NCI-H1930 (cell line): Measurements from ENCODE around the gene CTAGE4.
"Not testable (repeated sequence)": the region's sequence is repeated elsewhere in the genome, so short reads cannot be mapped to it uniquely, and the experiment has no call there.

Experiments
- DNase-seq, 2 experiments: peaks; one replicate each; lab custom pipeline; 2025; lab: John Stamatoyannopoulos, UW

CTAGE4 gene, protein sequence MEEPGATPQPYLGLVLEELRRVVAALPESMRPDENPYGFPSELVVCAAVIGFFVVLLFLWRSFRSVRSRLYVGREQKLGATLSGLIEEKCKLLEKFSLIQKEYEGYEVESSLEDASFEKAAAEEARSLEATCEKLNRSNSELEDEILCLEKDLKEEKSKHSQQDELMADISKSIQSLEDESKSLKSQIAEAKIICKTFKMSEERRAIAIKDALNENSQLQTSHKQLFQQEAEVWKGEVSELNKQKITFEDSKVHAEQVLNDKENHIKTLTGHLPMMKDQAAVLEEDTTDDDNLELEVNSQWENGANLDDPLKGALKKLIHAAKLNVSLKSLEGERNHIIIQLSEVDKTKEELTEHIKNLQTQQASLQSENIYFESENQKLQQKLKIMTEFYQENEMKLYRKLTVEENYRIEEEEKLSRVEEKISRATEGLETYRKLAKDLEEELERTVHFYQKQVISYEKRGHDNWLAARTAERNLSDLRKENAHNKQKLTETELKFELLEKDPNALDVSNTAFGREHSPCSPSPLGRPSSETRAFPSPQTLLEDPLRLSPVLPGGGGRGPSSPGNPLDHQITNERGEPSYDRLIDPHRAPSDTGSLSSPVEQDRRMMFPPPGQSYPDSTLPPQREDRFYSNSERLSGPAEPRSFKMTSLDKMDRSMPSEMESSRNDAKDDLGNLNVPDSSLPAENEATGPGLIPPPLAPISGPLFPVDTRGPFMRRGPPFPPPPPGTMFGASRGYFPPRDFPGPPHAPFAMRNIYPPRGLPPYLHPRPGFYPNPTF

DNA sequence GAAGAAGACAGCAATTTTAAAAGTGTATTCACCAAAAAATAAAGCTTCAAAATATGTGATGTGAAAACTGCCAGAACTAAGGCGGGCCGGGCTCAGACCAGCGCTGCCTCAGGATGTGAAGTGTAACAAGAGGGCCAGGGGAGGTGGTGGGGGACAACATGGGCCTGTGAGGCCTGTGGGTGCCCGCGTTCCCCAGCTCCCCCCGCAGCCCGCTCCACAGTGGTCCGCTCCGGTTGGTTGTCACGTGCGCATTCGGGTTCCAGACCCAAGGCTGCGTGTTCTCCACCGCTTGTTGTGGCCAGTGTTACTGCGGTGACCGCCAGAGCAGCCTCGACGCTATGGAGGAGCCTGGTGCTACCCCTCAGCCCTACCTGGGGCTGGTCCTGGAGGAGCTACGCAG, at the start of gene CTAGE4:
Gene CTAGE4, plus strand, starts transcription at position 301 of the 400 bp plus-strand sequence. Its CDS starts 38 bp downstream, at position 339.
- not testable (repeated sequence) for DNase-seq

DNA sequence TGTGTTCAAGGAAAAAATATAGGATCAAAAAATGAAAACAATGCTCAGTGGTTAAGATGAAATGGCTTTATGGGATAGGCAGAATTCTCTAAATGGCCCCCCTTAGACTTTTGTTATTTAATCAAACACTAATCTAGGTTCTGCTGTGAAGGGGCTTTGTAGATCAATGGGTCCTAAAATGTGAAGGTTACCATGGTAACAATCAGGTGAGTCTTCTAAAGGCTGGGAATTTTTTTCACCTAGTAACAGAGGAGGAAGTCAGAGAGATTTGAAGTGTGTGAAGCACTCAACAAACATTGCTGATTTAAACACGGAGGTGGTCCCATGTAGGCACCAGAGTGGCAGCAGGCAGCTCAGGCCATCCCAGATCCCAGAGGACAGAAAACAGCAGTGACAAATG, 49.1 kb upstream of the CTAGE4 start:
- no peak for DNase-seq

DNA sequence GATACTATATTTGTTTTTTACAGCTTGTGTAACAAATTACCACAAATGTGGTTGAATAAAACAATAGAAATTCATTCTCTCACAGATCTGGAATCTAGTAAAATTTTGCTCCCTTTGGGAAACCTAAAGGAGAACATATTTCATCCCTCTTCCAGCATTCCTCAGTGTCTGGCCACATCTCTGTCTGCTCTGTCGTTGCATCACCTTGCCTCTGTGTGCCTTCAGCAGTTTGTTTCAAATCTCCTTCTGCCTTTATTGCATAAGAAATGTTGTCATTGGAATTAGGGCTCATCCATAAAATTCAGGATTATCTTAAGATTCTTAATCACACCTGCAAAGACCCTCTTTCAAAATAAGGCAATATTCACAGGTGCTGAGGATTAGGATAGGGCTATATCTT, 45.8 kb upstream of the CTAGE4 start:
- DNase-seq: no peak

DNA sequence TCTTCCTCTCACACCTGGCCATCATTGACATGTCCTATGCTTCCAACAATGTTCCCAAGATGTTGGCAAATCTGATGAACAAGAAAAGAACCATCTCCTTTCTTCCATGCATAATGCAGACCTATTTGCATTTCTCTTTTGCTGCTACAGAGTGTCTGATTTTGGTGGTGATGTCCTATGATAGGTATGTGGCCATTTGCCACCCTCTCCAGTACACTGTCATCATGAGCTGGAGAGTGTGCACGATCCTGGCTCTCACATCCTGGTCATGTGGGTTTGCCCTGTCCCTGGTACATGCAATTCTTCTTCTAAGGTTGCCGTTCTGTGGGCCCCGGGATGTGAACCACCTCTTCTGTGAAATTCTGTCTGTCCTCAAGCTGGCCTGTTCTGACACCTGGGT, 41.1 kb upstream of the CTAGE4 start:
- no peak for DNase-seq

DNA sequence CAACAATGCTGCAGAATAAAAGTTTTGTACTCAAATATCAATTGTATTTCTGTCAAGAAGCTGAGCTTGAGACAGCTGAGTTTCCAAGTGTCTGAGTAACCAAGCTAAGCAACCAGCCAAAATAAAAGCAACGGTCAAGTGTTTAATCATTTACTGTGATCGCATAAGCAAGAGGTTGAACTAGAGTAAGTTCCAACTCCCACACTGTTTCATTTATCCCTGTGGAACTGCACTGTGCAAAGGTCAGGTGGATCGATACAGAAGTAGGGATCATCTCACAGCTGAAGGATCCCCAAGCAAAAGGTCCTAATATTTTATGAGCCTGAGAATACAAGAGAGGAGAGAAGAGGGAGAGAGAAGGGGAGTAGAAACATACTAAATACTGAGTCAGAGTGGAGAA, 38.8 kb upstream of the CTAGE4 start:
- DNase-seq: no peak

DNA sequence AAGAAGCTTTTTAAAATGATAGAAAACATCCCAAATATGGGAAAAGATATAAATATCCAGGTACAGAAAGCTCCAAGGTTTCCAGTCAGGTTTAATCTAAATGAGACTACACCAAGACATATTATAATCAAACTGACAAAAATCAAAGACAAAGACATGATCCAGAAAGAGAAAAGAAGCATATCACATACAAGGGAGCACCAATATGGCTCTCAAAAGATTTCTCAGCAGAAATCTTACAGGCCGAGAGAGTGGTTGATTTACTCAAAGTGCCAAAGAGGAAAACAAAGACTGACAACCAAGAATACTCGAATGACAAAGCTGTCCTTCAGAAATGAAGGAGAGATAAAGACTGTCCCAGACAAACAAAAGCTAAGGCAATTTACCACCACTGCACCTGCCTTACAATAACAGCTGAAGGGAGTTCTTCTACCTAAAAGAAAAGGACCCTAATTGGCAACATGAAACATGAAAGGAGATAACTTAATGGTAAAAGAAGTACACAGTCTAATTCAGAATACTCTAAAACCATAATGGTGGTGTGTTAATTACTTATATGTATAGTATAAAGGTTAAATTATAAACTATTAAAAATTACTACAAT, 34.9 kb upstream of the CTAGE4 start:
- no peak for DNase-seq

DNA sequence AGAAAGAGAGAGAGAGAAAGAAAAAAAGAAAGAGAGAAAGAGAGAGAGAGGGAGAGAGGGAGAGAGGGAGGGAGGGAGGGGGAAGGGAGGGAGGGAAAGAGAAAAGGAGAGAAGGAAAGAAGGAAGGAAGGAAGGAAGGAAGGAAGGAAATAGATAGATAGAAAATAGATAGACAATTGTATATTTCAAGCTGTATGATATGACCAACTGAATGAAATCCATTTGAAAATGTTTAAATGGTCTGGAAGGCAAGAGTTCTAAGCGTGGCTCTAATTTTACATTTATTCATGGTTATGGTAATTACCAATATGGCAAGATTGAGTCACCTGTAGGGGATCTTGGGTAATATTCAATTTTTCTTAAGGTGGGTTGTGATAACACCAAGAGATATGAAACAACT, 24.4 kb upstream of the CTAGE4 start:
- DNase-seq: no peak

DNA sequence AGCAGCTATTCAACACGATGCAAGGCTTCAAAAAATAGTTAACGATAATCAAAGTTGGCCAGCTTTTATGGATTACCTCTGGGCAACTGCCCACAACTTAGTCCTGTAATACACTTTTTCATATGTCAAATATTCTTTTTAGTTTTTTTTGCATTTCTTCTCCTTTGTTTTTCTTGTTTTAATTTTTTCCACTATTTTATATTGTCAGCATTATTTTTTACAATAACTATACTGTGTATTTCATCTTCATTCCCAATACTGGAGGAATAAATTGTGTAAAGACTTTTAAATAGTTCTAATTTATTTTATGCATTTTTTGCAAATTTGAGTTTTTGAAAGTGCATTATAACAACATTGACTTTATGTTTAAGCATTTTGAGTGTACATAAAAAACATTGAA, 18.5 kb upstream of the CTAGE4 start:
- no peak for DNase-seq

DNA sequence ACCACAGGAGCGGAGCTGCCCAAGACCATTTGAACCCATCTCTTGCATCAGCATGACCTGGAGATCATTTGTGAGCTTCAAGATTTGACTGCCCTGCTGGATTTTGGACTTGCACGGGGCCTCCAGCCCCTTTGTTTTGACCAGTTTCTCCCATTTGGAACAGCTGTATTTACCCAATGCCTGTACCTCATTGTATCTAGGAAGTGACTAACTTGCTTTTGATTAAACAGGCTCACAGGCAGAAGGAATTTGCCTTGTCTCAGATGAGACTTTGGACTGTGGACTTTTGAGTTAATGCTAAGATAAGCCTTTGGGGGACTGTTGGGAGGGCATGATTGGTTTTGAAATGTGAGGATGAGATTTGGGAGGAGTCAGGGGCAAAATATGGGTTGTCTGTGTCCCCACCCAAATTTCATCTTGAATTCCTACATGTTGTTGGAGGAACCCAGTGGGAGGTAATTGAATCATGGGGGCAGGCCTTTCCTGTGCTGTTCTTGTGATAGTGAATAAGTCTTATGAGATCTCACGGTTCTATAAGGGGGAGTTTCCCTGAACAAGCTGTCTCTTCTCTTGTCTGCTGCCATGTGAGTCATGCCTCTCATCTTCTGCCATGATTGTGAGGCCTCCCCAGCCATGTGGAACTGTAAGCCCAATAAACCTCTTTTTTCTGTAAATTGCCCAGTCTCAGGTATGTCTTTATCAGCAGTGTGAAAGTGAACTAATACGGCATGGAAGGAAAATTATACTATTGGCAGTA, 11.5 kb upstream of the CTAGE4 start:
- not testable (repeated sequence) for DNase-seq

DNA sequence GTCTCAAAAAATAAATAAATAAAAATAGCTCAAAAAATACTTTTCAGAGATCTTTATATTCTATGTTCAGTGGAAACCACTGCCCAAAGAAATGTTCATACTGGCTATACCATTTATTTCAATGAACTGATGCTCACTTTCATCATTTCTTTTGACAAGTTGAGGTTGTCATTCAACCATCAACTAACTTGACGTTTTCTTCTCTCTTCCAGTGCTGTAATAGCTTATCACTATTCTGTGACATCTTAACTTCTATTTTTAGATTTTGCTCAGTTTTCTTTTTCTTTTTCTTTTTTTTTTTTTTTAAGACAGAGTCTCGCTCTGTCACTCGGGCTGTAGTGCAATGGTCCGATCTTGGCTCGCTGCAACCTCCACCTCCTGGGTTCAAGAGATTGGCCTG, 8.7 kb upstream of the CTAGE4 start:
- DNase-seq: no peak

DNA sequence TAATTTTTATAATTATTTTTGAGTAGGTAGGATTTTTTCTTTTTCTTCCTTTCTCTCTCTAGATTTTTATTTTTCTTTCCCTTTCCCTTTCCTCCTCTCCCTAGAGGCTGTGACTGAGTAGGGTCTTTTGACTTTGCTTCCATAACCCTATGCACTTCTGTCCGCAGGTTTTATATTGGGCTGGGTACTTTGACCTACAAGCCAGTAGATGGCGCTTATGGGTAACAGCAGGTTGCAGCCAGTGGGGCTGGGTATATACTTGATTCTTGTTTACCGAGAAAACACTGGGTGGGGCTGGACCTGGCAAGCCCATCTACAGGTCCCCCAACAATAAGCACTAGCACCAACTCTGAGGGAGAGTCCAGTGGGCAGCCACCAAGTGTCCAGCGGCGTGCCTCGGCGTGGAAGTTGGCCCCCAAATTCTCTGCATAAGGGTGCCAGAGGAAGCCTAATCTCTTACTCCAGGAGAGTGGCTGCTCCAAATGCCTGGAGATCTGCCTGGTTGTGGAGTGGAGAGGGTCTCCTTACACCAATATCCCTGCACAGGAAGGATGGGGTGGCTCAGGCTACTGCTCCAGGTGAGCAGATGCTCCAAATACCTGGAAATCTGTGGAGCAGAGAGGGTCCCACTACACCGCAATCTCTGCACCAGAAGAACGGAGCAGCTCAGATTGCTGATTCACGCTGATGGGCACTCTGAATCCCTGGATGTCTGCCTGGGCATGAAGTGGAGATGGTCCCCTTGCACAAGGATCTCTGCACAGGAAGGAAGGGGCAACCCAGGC, 4.7 kb upstream of the CTAGE4 start:
- peak in 1 of 2 experiments; percentile 2 for DNase-seq

DNA sequence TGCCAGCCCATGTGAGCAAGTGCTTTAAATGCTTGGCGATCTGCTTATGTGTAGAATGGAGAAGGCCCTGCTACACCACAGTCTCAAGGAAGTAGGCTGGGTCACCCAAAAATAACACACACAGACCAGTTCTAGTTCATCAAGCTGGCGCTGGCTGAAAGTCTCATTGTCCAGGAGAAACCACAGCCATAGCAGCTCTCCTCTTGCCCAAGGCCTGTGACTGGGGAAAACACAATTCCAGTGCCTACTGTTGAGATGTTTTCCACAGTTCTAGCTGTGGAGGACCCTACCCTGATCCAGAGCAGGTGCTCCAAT, 4.1 kb upstream of the CTAGE4 start:
- not testable (repeated sequence) for DNase-seq

DNA sequence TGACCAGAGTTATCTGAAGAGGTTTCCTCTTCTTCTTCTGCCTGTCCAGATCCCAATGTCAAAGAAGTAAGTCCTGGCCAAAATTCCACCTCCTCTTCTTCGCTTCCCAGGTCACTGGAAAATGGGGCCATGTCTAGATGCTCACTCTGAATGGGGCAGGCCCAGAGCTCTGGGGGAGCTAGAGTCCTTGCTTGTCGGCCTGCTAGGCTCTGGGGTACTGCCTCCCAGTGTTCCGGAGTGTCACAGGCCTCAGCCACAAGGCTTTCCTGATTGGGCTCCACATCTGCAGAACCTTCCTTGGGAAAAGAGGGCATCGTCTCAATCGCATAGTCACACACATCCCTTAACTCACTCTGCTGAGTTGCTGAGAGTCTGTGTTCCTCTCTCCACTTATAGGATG, 4.6 kb downstream of the CTAGE4 start:
- DNase-seq: not testable (repeated sequence)

DNA sequence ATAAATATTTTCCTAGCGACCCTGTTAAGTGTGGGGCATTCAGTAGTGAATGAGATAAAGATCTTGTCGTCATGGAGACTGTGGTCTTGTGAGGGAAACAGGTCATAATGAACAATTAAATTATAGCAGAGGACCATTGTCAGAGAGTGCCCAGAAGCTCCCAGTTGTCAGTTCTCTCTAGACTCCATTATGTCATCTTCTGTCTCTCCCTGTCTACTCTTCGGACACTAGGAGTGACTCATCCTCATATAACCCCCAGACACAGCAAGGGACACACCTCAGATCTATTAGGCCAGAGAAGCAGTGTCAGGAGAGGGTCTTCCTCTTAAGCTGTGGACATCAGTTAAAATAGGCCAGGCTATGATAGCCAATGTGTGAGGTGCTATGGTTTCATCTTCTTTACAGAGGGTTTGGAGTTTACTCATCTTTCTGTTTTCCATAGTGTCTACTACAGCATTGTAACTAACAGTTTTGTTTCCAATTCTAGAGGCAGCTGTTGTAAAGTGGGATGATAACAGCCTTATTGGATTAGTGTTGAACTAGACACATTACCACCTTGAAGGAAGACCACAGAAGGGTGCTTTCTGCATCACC, 5.4 kb downstream of the CTAGE4 start:
- not testable (repeated sequence) for DNase-seq

DNA sequence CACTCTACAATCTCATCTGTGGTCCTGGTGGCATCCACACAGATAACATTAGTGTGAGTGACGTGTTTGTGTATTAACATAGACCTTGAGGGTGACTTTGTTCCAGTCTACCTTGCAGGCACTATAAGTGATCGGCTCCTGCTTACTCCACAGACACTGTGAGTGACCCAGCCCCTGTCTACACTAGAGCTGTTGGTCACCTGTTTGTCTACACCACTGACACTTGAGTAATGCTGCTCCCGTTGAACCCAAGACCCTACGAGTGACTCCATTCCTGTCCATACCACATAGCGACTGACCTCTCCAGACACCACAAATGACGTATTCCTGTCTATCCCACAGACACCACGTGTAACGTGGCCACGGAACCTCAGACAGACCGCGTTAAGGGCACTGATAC, 10.5 kb downstream of the CTAGE4 start:
- not testable (repeated sequence) for DNase-seq

DNA sequence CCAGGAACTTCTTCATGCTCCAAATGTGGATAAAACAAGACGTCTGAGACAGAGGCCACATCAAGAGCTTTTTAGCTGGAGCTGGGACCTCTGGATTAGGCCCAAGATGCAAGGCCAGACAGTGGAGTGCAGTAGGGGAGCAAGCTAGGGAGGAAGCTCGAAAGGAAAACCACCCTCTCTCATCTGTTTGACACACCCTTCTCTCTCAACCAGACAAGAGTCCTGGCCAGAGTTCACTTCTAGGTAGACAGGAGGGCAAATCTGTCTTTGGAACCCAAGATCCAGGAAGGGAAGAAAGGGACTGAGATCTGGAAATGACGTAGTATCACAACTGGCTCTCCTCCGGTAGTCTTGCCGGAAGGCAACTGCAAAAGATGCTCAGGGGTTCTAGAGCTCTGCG, 11.2 kb downstream of the CTAGE4 start:
- not testable (repeated sequence) for DNase-seq

DNA sequence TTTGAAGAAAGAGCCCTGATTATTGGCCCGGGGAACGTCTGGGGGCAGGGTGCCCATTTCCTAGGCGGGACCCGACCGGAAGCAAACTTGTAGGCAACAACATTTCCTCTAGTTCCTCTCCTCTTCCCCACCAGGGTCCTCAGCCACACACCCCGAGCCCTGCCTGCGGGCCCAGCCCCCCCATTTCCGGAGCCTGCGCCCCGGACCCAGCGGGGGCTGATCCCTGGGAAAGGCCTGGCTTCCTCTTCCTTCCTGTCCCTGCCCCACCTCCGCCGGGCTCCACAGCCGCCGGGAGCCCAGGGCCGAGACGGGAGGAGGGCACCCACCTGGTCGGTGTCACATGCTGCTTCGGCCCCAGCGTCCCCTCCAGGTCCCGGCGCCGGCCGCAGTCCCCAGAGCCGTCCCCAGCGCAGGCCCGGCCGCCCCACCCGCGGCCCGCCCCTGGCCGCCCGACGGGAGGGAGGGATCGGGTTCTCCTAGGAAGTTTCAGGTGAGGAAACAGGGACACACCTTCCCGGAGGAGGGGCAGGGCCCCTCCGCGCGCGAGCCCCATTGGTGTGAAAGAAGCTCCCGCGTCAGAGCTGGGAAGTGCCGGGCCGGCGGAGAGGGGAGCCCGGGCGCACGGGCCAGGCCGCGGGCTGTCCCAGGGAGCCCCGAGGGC, 12.1 kb downstream of the CTAGE4 start, which contains the start of gene ARHGEF35:
Gene ARHGEF35, minus strand, starts transcription at position 622 of the 661 bp plus-strand sequence. CDS start 7,450 bp downstream, outside the sequence.
- not testable (repeated sequence) for DNase-seq

DNA sequence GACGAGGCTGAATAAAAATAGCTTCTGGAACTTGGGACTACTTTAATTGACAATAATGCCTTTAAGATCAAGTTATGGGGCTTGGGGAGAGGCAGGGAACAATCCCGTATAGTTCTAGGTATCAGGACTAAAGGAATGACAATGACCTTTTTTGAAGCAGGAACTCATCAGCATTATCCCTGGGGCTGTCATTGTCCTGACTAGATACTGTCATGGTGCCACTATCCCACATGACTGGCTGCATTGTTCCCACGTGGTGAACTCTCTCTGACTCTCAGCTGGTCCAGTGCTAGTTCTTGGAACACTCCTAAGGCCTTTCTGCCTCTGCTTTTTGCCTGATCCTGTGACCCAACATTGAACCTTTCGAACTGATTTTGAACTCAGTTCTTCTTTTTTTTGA, 15.7 kb downstream of the CTAGE4 start:
- not testable (repeated sequence) for DNase-seq

DNA sequence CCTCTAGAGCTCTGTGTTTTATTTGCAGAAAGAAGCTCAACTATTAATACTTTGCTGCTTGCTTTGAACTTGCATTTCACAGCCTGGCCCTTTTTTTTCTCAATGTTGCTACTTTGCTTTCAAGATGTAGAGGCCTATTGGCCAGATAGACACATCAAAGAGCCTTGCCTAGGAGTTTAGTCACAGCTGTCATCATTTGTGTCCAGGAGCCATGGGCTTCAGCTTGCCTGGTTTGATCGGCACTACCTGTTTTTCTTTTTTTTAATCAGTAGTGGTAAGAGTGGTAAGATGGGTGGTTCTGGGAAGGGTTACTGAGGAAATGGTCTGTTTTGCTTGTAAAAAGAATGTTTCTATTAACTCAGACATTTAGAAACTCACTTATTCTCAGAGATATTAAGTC, 18.7 kb downstream of the CTAGE4 start:
- not testable (repeated sequence) for DNase-seq

DNA sequence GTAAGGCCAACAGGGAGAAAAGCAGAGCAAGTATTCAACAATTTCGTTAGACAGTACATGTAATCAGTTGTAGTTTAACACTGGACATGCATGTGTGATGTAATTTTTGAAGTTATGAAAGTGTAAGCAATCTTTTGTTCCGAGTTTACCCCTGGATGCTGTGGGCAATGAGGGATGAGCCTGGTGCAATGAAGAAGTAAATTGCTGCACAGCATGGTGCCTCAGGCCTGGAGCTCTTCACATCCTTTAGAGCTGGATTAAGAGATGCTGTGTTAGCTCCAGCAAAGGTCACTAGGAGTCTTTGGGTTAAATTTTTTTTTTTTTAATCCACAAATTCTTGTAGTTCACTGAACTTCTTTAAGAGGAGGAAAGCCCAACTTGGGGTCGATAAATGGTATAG, 19.8 kb downstream of the CTAGE4 start:
- DNase-seq: not testable (repeated sequence)
